Neutrophil (primary cell): Measurements from ENCODE around the gene GPA33.

Experiments used
- H3K27ac ChIP-seq: fragments of 200-600 bp; sonication (generic); 2 replicates; pipeline ENCODE4 v1.5.1; 2016; ENCODE audit warnings: mild to moderate bottlenecking, moderate library complexity
- H3K27me3 ChIP-seq: fragments of 200-600 bp; sonication (generic); 2 replicates; pipeline ENCODE4 v1.6.0; 2016; ENCODE audit warnings: mild to moderate bottlenecking
- H3K36me3 ChIP-seq: fragments of 200-600 bp; sonication (generic); 2 replicates; pipeline ENCODE4 v1.5.1; 2017
- H3K4me1 ChIP-seq, 2 experiments: fragments of 200-600 bp in 1 of 2; sonication (generic) in 1 of 2; 1 replicate in 1 of 2; 2 replicates in 1 of 2; pipeline versions ENCODE4 v1.5.1 to v1.6.1; 2013 to 2016; ENCODE audit warnings: low read depth in 1 of 2, low read length in 1 of 2, mild to moderate bottlenecking in 1 of 2, moderate library complexity in 1 of 2; ENCODE audit not compliant: control insufficient read depth in 1 of 2, insufficient read depth in 1 of 2
- H3K4me3 ChIP-seq, 2 experiments: fragments of 200-600 bp in 1 of 2; sonication (generic) in 1 of 2; 1 replicate in 1 of 2; 2 replicates in 1 of 2; pipeline ENCODE4 v1.5.1; 2013 to 2016; ENCODE audit warnings: low read depth in 1 of 2, low read length in 1 of 2, mild to moderate bottlenecking in 1 of 2, moderate library complexity in 1 of 2
- H3K9me3 ChIP-seq: fragments of 200-600 bp; sonication (generic); 2 replicates; pipeline ENCODE4 v1.5.1; 2016
- CTCF ChIP-seq: fragments of 200-600 bp; sonication (generic); IDR thresholded peaks from 2 replicates; pipeline ENCODE4 v1.5.1; 2016; ENCODE audit warnings: antibody characterized with exemption

The GPA33 gene

DNA sequence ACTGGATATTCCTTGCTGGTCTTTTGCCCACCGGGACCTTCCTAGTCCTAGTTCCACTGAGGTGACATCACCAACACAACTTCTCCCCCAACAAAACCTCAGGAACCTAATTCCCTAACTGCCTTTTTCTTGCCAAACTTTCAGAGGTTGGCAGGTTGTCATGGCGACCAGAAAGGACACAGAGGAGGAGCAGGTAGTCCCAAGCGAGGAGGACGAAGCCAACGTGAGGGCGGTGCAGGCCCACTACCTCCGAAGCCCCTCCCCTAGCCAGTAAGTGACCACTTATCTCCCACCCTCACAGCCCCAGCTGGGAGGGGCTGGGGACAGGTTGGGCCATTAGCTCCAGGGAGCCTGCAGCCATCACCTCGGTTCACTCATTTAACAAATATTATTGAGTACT lies 4.5 kb upstream of the GPA33 start:
- Histone ChIP-seq H3K4me3 (no peak overlapping the region), H3K27ac (no peak overlapping the region), H3K4me1 (no peaks in the 10 kb centered on the region), H3K27me3 (no peaks in the 10 kb centered on the region), H3K36me3 (no peaks in the 10 kb centered on the region), H3K9me3 (no peaks in the 10 kb centered on the region)
- no peak for TF ChIP-seq CTCF

DNA sequence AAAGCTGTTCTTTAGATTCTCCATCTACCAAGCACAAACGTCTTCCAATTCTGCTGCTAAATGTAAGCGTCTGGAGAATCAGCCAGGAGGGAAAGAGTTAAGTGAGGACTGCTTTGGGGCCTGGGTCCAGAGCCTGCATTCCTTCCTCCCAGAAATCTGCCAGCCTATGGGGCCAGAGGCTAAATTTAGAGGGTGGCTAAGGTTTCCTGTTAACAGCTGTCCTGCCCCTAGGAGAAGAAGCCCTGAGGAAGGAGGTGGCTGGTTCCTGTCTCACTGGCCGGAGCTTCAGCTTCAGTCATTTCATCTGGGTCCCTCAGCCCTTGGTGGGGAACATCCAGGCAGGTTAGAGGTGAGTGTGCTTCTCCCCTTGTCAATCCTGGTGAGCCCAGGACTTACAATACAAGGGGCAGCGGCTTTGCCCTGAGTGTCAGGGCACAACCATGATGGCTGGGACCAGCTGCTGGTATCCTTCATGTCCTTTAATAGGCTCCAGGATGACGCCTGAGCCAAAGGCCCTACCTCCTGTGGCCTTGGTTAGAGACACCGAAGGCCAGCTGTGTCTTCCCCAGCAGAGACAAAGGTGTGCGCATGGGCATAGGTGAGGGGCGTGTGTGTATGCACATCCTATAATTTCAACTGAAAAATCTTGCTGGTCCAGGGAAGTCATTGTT lies 3.8 kb upstream of the GPA33 start, which contains the start of gene STYXL2:
TSS of gene STYXL2 (plus strand) at position 230 of the 671 bp plus-strand sequence. CDS start 775 bp downstream, outside the sequence.
- H3K4me3 ChIP-seq: no peak within 1 kb of the TSS
- no peaks in the 10 kb centered on the region for H3K27me3 ChIP-seq
- no peaks in the 10 kb centered on the region for H3K36me3 ChIP-seq
- no peaks in the 10 kb centered on the region for H3K4me1 ChIP-seq
- H3K27ac ChIP-seq: no peak within 1 kb of the TSS
- TF ChIP-seq CTCF: no peak
- H3K9me3 ChIP-seq: no peaks in the 10 kb centered on the region

GRCh38 chr1:167092653-167093052 lies 2.5 kb upstream of the GPA33 start:
- TF ChIP-seq CTCF: no peak
- H3K36me3 ChIP-seq: no peaks in the 10 kb centered on the region

GRCh38 chr1:167089939-167090313 lies 251 bp downstream of the GPA33 start:
- H3K4me1 ChIP-seq: no peaks in the 10 kb centered on the region
- no peak overlapping the region for H3K4me3 ChIP-seq
- H3K27me3 ChIP-seq: no peaks in the 10 kb centered on the region
- no peaks in the 10 kb centered on the region for H3K36me3 ChIP-seq
- no peak overlapping the region for H3K27ac ChIP-seq
- TF ChIP-seq CTCF: no peak
- no peaks in the 10 kb centered on the region for H3K9me3 ChIP-seq

More at GRCh38 chr1:167092653-167093052, 2.5 kb upstream of the GPA33 start:
- Histone ChIP-seq H3K27ac (no peak overlapping the region), H3K27me3 (no peaks in the 10 kb centered on the region), H3K9me3 (no peaks in the 10 kb centered on the region), H3K4me1 (no peaks in the 10 kb centered on the region), H3K4me3 (no peak overlapping the region)

GRCh38 chr1:167088746-167089417 lies 1.3 kb downstream of the GPA33 start:
- Histone ChIP-seq H3K36me3 (no peaks in the 10 kb centered on the region), H3K27ac (no peak overlapping the region), H3K4me1 (no peaks in the 10 kb centered on the region), H3K9me3 (no peaks in the 10 kb centered on the region), H3K4me3 (no peak overlapping the region), H3K27me3 (no peaks in the 10 kb centered on the region)
- TF ChIP-seq CTCF: no peak
